GM12891 (cell line): ENCODE measurements around the gene CBFA2T3.

Experiments
- POLR2A ChIP-seq: IDR thresholded peaks from 2 replicates; pipeline ENCODE4 v1.6.1; 2011; ENCODE audit warnings: low read depth, low read length, control low read depth
- POLR2AphosphoS5 ChIP-seq: IDR thresholded peaks from 2 replicates; pipeline ENCODE4 v1.6.1; 2011; ENCODE audit warnings: low read depth, low read length, control low read depth
- POU2F2 ChIP-seq: IDR thresholded peaks from 2 replicates; pipeline ENCODE4 v1.6.1; 2011; ENCODE audit warnings: low read depth, mild to moderate bottlenecking, control low read depth, low read length, moderate library complexity
- SPI1 ChIP-seq: IDR thresholded peaks from 2 replicates; pipeline ENCODE4 v1.6.1; 2011; ENCODE audit warnings: low read depth, low read length, control low read depth

- TF ChIP-seq POLR2AphosphoS5 = no peak
- no peak for TF ChIP-seq POLR2A
- no peak for TF ChIP-seq SPI1
- TF ChIP-seq POU2F2 = no peak
Measured at GRCh38 chr16:88914750-88915368, 62.1 kb downstream of the CBFA2T3 start.
